IMR-90 (cell line): Measurements from ENCODE around the gene GOLT1A. TPM values are rescaled to one million over a fixed set of nuclear protein-coding genes. Genes with fewer than 3 reads are reported as not detected.

Experiments used
- ATAC-seq: fragments of 200-7000 bp; cut with Tn5 transposase; 2 replicates; pipeline ENCODE4 v1.9.1; 2020; ENCODE audit warnings: low read depth, mild to moderate bottlenecking, moderate library complexity
- BruUV-seq: library from RNA; stranded (reverse); fragments of 400-500 nt; replicated peaks from 2 replicates; lab custom pipeline; 2021; lab: Mats Ljungman, UMichigan
- CTCF ChIA-PET: fragments of 300-600 bp; formaldehyde crosslinking; extraction: SDS; loops from one replicate; lab custom pipeline; 2021; ENCODE audit warnings: antibody characterized with exemption; lab: Yijun Ruan, JAX
- POLR2A ChIA-PET: fragments of 300-600 bp; sonication (Branson Sonifier 250); formaldehyde crosslinking; loops from one replicate; lab custom pipeline; 2022; ENCODE audit warnings: antibody characterized with exemption; ENCODE audit not compliant: unreplicated experiment; lab: Charles Lee
- DNase-seq: peaks from one replicate; pipeline ENCODE4 v3.0.0; 2013
- H2AFZ ChIP-seq: replicated peaks from 2 replicates; pipeline ENCODE3; 2013; ENCODE audit warnings: low read length, mild to moderate bottlenecking; ENCODE audit not compliant: poor library complexity
- H2AK5ac ChIP-seq: 2 replicates; pipeline ENCODE4 v1.6.1; 2013; ENCODE audit warnings: low read depth, low read length, inconsistent platforms
- H2AK9ac ChIP-seq: replicated peaks from 2 replicates; pipeline ENCODE3; 2013; ENCODE audit warnings: mild to moderate bottlenecking, low read depth, low read length, moderate library complexity; ENCODE audit not compliant: poor library complexity
- H2BK120ac ChIP-seq: 2 replicates; pipeline ENCODE4 v1.6.1; 2013; ENCODE audit warnings: low read depth, low read length, inconsistent platforms
- H2BK15ac ChIP-seq: 3 replicates; pipeline ENCODE4 v1.6.1; 2013; ENCODE audit warnings: low read depth, low read length, inconsistent platforms
- H2BK20ac ChIP-seq: 2 replicates; pipeline ENCODE4 v1.6.1; 2013; ENCODE audit warnings: low read depth, mild to moderate bottlenecking, inconsistent platforms, low read length, moderate library complexity
- H2BK5ac ChIP-seq: 2 replicates; pipeline ENCODE4 v1.6.1; 2013; ENCODE audit warnings: mild to moderate bottlenecking, low read depth, low read length, inconsistent platforms; ENCODE audit not compliant: poor library complexity, severe bottlenecking
- H3K14ac ChIP-seq: replicated peaks from 2 replicates; pipeline ENCODE4 v1.6.1; 2013; ENCODE audit warnings: low read depth, low read length, inconsistent platforms
- H3K18ac ChIP-seq: 2 replicates; pipeline ENCODE4 v1.6.1; 2013; ENCODE audit warnings: low read depth, low read length, control low read depth
- H3K23ac ChIP-seq: 2 replicates; pipeline ENCODE4 v1.6.1; 2013; ENCODE audit warnings: low read depth, low read length, inconsistent platforms
- H3K27ac ChIP-seq: 2 replicates; pipeline ENCODE4 v1.5.1; 2013; ENCODE audit warnings: mild to moderate bottlenecking, control low read depth, low read length; ENCODE audit not compliant: insufficient read depth
- H3K27me3 ChIP-seq: 2 replicates; pipeline ENCODE4 v1.6.1; 2013; ENCODE audit warnings: low read length; ENCODE audit not compliant: control insufficient read depth, insufficient read depth
- H3K36me3 ChIP-seq: 2 replicates; pipeline ENCODE4 v1.6.1; 2013; ENCODE audit warnings: low read length, mixed read lengths; ENCODE audit not compliant: control insufficient read depth, insufficient read depth
- H3K4ac ChIP-seq: 2 replicates; pipeline ENCODE4 v1.6.1; 2013; ENCODE audit warnings: low read depth, low read length, inconsistent platforms
- H3K4me1 ChIP-seq: 2 replicates; pipeline ENCODE4 v1.6.1; 2013; ENCODE audit warnings: low read length, mixed read lengths; ENCODE audit not compliant: control insufficient read depth, insufficient read depth
- H3K4me2 ChIP-seq: 2 replicates; pipeline ENCODE4 v1.6.1; 2013; ENCODE audit warnings: low read depth, mild to moderate bottlenecking, control low read depth, low read length, moderate library complexity
- H3K4me3 ChIP-seq: 2 replicates; pipeline ENCODE4 v1.5.1; 2013; ENCODE audit warnings: low read depth, mild to moderate bottlenecking, control low read depth, low read length, moderate library complexity; ENCODE audit not compliant: insufficient read depth
- H3K56ac ChIP-seq: 2 replicates; pipeline ENCODE4 v1.6.1; 2013; ENCODE audit warnings: low read length, inconsistent platforms; ENCODE audit not compliant: insufficient read depth; ENCODE audit errors: extremely low read depth
- H3K79me1 ChIP-seq, 2 experiments: 2 replicates each; pipeline ENCODE4 v1.6.1; 2013; ENCODE audit warnings: low read length in 2 of 2, inconsistent platforms in 1 of 2, low read depth in 1 of 2
- H3K9ac ChIP-seq: 2 replicates; pipeline ENCODE4 v1.6.1; 2013; ENCODE audit warnings: low read depth, low read length, control low read depth
- H3K9me1 ChIP-seq: 2 replicates; pipeline ENCODE4 v1.6.1; 2013; ENCODE audit warnings: low read length, inconsistent platforms; ENCODE audit not compliant: insufficient read depth
- H3K9me3 ChIP-seq: 2 replicates; pipeline ENCODE4 v1.6.1; 2013; ENCODE audit warnings: low read length; ENCODE audit not compliant: control insufficient read depth, insufficient read depth
- H4K20me1 ChIP-seq: 2 replicates; pipeline ENCODE4 v1.6.1; 2013; ENCODE audit warnings: low read length, inconsistent platforms; ENCODE audit not compliant: insufficient read depth
- H4K5ac ChIP-seq: 2 replicates; pipeline ENCODE4 v1.6.1; 2013; ENCODE audit warnings: mild to moderate bottlenecking, low read depth, low read length, control low read depth
- H4K8ac ChIP-seq, 2 experiments: 2 replicates each; pipeline ENCODE4 v1.6.1; 2013; ENCODE audit warnings: low read depth in 2 of 2, low read length in 2 of 2, control low read depth in 1 of 2, inconsistent platforms in 1 of 2
- H4K91ac ChIP-seq: 2 replicates; pipeline ENCODE4 v1.6.1; 2013; ENCODE audit warnings: low read depth, low read length, inconsistent platforms; ENCODE audit not compliant: insufficient read depth
- BHLHE40 ChIP-seq: fragments of 150-350 bp; IDR thresholded peaks from 2 replicates; pipeline ENCODE4 v1.6.1; 2016; ENCODE audit warnings: mild to moderate bottlenecking, low read depth, low read length
- CEBPB ChIP-seq: IDR thresholded peaks from 2 replicates; pipeline ENCODE4 v1.6.1; 2012; ENCODE audit warnings: low read depth, low read length, improper control_type of control experiment
- CHD1 ChIP-seq: IDR thresholded peaks from 2 replicates; pipeline ENCODE4 v1.6.1; 2012; ENCODE audit warnings: low read depth, low read length, improper control_type of control experiment
- FOS ChIP-seq: fragments of 150-350 bp; IDR thresholded peaks from 2 replicates; pipeline ENCODE4 v1.6.1; 2016; ENCODE audit warnings: low read depth, low read length
- MAFK ChIP-seq: IDR thresholded peaks from 2 replicates; pipeline ENCODE4 v1.6.1; 2012; ENCODE audit warnings: low read depth, low read length, improper control_type of control experiment
- MAZ ChIP-seq: IDR thresholded peaks from 2 replicates; pipeline ENCODE4 v1.6.1; 2012; ENCODE audit warnings: low read depth, mild to moderate bottlenecking, low read length, improper control_type of control experiment, moderate library complexity, borderline replicate concordance
- MXI1 ChIP-seq: IDR thresholded peaks from 2 replicates; pipeline ENCODE4 v1.6.1; 2012; ENCODE audit warnings: low read depth, mild to moderate bottlenecking, low read length, moderate library complexity, borderline replicate concordance
- NFE2L2 ChIP-seq: fragments of 150-350 bp; IDR thresholded peaks from 2 replicates; pipeline ENCODE4 v1.6.1; 2016; ENCODE audit warnings: low read depth, mild to moderate bottlenecking, low read length
- POLR2A ChIP-seq: IDR thresholded peaks from 2 replicates; pipeline ENCODE4 v1.6.1; 2012; ENCODE audit warnings: mild to moderate bottlenecking, low read depth, low read length
- RAD21 ChIP-seq: IDR thresholded peaks from 2 replicates; pipeline ENCODE4 v1.6.1; 2012; ENCODE audit warnings: low read length, improper control_type of control experiment
- RCOR1 ChIP-seq: IDR thresholded peaks from 2 replicates; pipeline ENCODE4 v1.6.1; 2012; ENCODE audit warnings: mild to moderate bottlenecking, low read length, improper control_type of control experiment; ENCODE audit not compliant: insufficient replicate concordance
- RFX5 ChIP-seq: IDR thresholded peaks from 2 replicates; pipeline ENCODE4 v1.8.0; 2012; ENCODE audit warnings: low read depth, mild to moderate bottlenecking, low read length, moderate library complexity
- SMC3 ChIP-seq: fragments of 150-350 bp; IDR thresholded peaks from 2 replicates; pipeline ENCODE4 v1.6.1; 2016; ENCODE audit warnings: low read depth, mild to moderate bottlenecking, antibody characterized with exemption, low read length, moderate library complexity
- WGBS, 2 experiments: methylation state at CpG; one replicate each; pipeline versions ENCODE4 v1.1.5 to v1.1.7; 2013; ENCODE audit warnings: missing lambda C conversion rate in 2 of 2; ENCODE audit not compliant: insufficient read length in 1 of 2; ENCODE audit errors: extremely low coverage in 2 of 2; 5-methylcytosine and 5-hydroxymethylcytosine counted together
- dilution Hi-C: fragments of 300-500 bp; cut with HindIII; formaldehyde crosslinking; loops from one replicate; pipeline ENCODE4 v1.14.3; 2018; ENCODE audit warnings: low sequenced_read_pairs; ENCODE audit not compliant: unreplicated experiment
- in situ Hi-C: fragments of 300-500 bp; cut with MboI; formaldehyde crosslinking; loops from 3 replicates; pipeline ENCODE4 v1.14.3; 2019; ENCODE audit warnings: low sequenced_read_pairs, inconsistent platforms, mixed read lengths
- intact Hi-C: fragments of 100-400 bp; cut with micrococcal nuclease; formaldehyde crosslinking; loops from 2 replicates; pipeline ENCODE4 v1.10.0; 2022
- polyA plus RNA-seq, 3 experiments: library from polyadenylated mRNA; depleted of rRNA; stranded (reverse); fragments of >200 nt; gene quantifications; 2 replicates each; pipeline ENCODE4 v1.2.3, GENCODE V29; 2012; ENCODE audit warnings: low replicate concordance in 1 of 3
- total RNA-seq: library from RNA; depleted of rRNA; stranded (reverse); fragments of >200 nt; gene quantifications from 2 replicates; pipeline ENCODE4 v1.2.3, GENCODE V29; 2012
- TF ChIP-seq, protein P1 (sequence below): fragments of 150-350 bp; IDR thresholded peaks from 2 replicates; pipeline ENCODE4 v1.6.1; 2016; ENCODE audit warnings: low read depth, mild to moderate bottlenecking, low read length, moderate library complexity, borderline replicate concordance
- TF ChIP-seq, protein P2 (sequence below): fragments of 150-350 bp; IDR thresholded peaks from 2 replicates; pipeline ENCODE4 v1.6.1; 2017; ENCODE audit warnings: mild to moderate bottlenecking, antibody characterized with exemption, low read length, low read depth
- TF ChIP-seq, protein P3 (sequence below): conservative IDR thresholded peaks from 2 replicates; pipeline ENCODE4 v1.5.1; 2012; ENCODE audit warnings: mild to moderate bottlenecking, low read depth, low read length, improper control_type of control experiment

GOLT1A gene
- total and polyA plus RNA-seq, 2 of the 4 experiments (the other 2 are of a cell fraction) = 0.32 TPM; not detected in 1

DNA sequence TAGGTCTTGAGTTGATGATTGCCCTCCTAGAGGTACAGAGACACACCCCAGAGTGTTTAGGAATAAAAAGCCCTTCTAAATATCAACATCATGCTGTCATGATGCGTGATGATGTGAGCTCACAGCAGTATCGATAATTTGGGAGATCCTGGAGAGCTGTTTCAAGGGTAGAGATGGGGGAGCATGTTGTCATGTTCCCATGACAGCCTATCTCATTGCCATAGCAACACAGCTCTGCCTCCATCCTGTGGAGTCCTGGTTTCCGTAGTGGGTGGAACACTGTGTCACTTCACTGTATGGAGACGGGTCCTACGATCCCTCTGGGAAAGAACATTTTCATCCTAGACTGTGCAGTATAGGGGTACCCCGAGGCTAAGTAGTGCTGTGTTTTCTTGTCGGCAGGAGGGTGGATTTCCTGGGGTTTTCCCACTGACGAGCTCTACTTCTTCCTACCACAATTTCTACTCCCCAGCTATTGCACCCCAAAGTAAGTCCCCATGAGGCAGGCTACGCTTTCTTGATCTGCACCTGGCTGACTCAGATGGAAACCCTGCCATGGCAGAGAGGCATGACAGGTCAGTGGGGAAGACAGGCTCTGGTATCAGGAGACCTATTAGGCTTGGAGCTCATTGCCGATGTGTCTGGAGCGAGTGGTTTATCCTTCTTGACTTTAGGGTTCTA is 24.7 kb downstream of the GOLT1A start:
- Histone ChIP-seq H4K91ac (no peak overlapping the region), H2AFZ (no peak overlapping the region), H3K36me3 (no peaks in the 10 kb centered on the region), H3K9ac (no peak overlapping the region), H3K79me1 (no peaks in the 10 kb centered on the region), H3K9me1 (no peaks in the 10 kb centered on the region), H4K5ac (no peak overlapping the region), H3K27ac (no peak overlapping the region), H2BK20ac (peak overlapping the region; percentile 55; the same call in 1 of the 2 replicates), H3K23ac (no peak overlapping the region), H2AK5ac (no peak overlapping the region), H3K4me3 (no peak overlapping the region), H3K14ac (no peak overlapping the region; the same call in 1 of the 2 replicates), H4K20me1 (no peaks in the 10 kb centered on the region), H3K18ac (no peak overlapping the region), H3K4me1 (peaks cover 9% of the 10 kb centered on the region), H3K9me3 (no peaks in the 10 kb centered on the region), H4K8ac (no peak overlapping the region), H3K56ac (no peak overlapping the region), H3K27me3 (peaks cover 3% of the 10 kb centered on the region; the same call in 1 of the 2 replicates), H2BK15ac (no peak overlapping the region), H2BK120ac (0 out of 2 replicates have a peak overlapping the region, but pooled peaks have one; percentile 5), H3K4ac (peak overlapping the region; percentile 16; the same call in 1 of the 2 replicates), H3K4me2 (no peak overlapping the region), H2BK5ac (no peak overlapping the region), H2AK9ac (no peak overlapping the region)
- in situ Hi-C loops (no loop called here), intact Hi-C loops (no loop called here), dilution Hi-C loops (no loop called here)
- no TSS peak for BruUV-seq
- DNase-seq (no peak), ATAC-seq (no peak)
- WGBS, 2 experiments = no CpG with 5 or more reads among the region's 11 CpGs
- ChIA-PET POLR2A (no interaction called here), CTCF (no interaction called here)
- TF ChIP-seq RCOR1 (no peak), CHD1 (no peak), RAD21 (no peak), MAFK (no peak), MXI1 (no peak), SMC3 (no peak), BHLHE40 (no peak), MAZ (no peak), CEBPB (no peak), POLR2A (no peak), RFX5 (no peak), NFE2L2 (no peak), FOS (no peak)
- TF ChIP-seq, protein P1, sequence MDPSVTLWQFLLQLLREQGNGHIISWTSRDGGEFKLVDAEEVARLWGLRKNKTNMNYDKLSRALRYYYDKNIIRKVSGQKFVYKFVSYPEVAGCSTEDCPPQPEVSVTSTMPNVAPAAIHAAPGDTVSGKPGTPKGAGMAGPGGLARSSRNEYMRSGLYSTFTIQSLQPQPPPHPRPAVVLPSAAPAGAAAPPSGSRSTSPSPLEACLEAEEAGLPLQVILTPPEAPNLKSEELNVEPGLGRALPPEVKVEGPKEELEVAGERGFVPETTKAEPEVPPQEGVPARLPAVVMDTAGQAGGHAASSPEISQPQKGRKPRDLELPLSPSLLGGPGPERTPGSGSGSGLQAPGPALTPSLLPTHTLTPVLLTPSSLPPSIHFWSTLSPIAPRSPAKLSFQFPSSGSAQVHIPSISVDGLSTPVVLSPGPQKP = no peak
- TF ChIP-seq, protein P2, sequence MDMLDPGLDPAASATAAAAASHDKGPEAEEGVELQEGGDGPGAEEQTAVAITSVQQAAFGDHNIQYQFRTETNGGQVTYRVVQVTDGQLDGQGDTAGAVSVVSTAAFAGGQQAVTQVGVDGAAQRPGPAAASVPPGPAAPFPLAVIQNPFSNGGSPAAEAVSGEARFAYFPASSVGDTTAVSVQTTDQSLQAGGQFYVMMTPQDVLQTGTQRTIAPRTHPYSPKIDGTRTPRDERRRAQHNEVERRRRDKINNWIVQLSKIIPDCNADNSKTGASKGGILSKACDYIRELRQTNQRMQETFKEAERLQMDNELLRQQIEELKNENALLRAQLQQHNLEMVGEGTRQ = no peak
- TF ChIP-seq, protein P3, sequence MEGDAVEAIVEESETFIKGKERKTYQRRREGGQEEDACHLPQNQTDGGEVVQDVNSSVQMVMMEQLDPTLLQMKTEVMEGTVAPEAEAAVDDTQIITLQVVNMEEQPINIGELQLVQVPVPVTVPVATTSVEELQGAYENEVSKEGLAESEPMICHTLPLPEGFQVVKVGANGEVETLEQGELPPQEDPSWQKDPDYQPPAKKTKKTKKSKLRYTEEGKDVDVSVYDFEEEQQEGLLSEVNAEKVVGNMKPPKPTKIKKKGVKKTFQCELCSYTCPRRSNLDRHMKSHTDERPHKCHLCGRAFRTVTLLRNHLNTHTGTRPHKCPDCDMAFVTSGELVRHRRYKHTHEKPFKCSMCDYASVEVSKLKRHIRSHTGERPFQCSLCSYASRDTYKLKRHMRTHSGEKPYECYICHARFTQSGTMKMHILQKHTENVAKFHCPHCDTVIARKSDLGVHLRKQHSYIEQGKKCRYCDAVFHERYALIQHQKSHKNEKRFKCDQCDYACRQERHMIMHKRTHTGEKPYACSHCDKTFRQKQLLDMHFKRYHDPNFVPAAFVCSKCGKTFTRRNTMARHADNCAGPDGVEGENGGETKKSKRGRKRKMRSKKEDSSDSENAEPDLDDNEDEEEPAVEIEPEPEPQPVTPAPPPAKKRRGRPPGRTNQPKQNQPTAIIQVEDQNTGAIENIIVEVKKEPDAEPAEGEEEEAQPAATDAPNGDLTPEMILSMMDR = no peak
